Spleen (tissue), 11 donors: Measurements from ENCODE around the gene MERTK. TPM values are rescaled to one million over a fixed set of nuclear protein-coding genes. Genes with fewer than 3 reads are reported as not detected.

ENCODE experiments used
- DNase-seq: peaks from one replicate; pipeline ENCODE4 v3.0.0-alpha.2; 2020
- H3K27ac ChIP-seq, 8 donors: fragments of 200-600 bp; sonication (generic) in 7 of 8; 1 replicate in 4 of 8; 2 replicates in 4 of 8; pipeline versions ENCODE4 v1.5.0 to v1.8.0; 2016 to 2021; ENCODE audit warnings: inconsistent platforms in 4 of 8, mild to moderate bottlenecking in 4 of 8, moderate library complexity in 1 of 8
- H3K27me3 ChIP-seq, 7 donors: fragments of 200-600 bp; sonication (generic) in 6 of 7; replicated peaks in 1 of 7; 1 replicate in 4 of 7; 2 replicates in 3 of 7; pipeline versions ENCODE4 v1.5.0 to v1.8.0; 2016 to 2021; ENCODE audit warnings: inconsistent platforms in 3 of 7, mild to moderate bottlenecking in 1 of 7
- H3K36me3 ChIP-seq, 6 donors: fragments of 200-600 bp; sonication (generic) in 5 of 6; 1 replicate in 4 of 6; 2 replicates in 2 of 6; pipeline versions ENCODE4 v1.5.0 to v1.8.0; 2016 to 2021; ENCODE audit warnings: inconsistent platforms in 2 of 6
- H3K4me1 ChIP-seq, 6 donors: fragments of 200-600 bp; sonication (generic) in 5 of 6; 1 replicate in 3 of 6; 2 replicates in 3 of 6; pipeline versions ENCODE4 v1.5.0 to v1.8.0; 2016 to 2021; ENCODE audit warnings: inconsistent platforms in 3 of 6
- H3K4me3 ChIP-seq, 8 donors: fragments of 200-600 bp; sonication (generic) in 7 of 8; 1 replicate in 4 of 8; 2 replicates in 4 of 8; pipeline versions ENCODE4 v1.5.0 to v1.8.0; 2016 to 2021; ENCODE audit warnings: inconsistent platforms in 4 of 8, mild to moderate bottlenecking in 4 of 8, moderate library complexity in 2 of 8
- H3K9me3 ChIP-seq, 8 donors: fragments of 200-600 bp; sonication (generic) in 7 of 8; 1 replicate in 4 of 8; 2 replicates in 4 of 8; pipeline versions ENCODE4 v1.5.0 to v1.8.0; 2016 to 2021; ENCODE audit warnings: inconsistent platforms in 4 of 8
- POLR2A ChIP-seq, 3 donors: fragments of 450-650 bp; IDR thresholded peaks; one replicate each; pipeline ENCODE4 v1.5.1; 2017; ENCODE audit warnings: antibody characterized with exemption in 3 of 3, mild to moderate bottlenecking in 1 of 3
- POLR2AphosphoS5 ChIP-seq, 3 donors: sonication (generic); formaldehyde crosslinking; IDR thresholded peaks; one replicate each; pipeline ENCODE4 v1.5.1; 2017; ENCODE audit warnings: antibody characterized with exemption in 3 of 3
- WGBS, 5 donors: extraction: QIAGEN DNeasy Blood & Tissue Kit in 3 of 5; methylation state at CpG; one replicate each; pipeline versions ENCODE4 v1.1.5 to v1.1.7; 2013 to 2018; 5-methylcytosine and 5-hydroxymethylcytosine counted together
- intact Hi-C: fragments of 100-400 bp; cut with DNase I; formaldehyde crosslinking; loops from one replicate; pipeline ENCODE4 v1.15.0; 2023; ENCODE audit warnings: low total_unique reads
- polyA plus RNA-seq, 3 donors: library from polyadenylated mRNA; stranded (reverse); fragments of 200-250 nt; gene quantifications; one replicate each; pipeline ENCODE4 v1.2.1, GENCODE V29; 2013
- total RNA-seq, 7 donors: library from RNA; depleted of rRNA in 3 of 7; stranded (reverse); fragments of >200 nt in 3 of 7; fragmentation: NEBNext Ultra II Directional in 4 of 7; extraction: Animal tissue kit (Norgen Biotek cat#: 25700) in 4 of 7; gene quantifications; one replicate each; pipeline versions ENCODE4 v1.1.0 to v1.2.1, GENCODE V29; 2016 to 2021
- TF ChIP-seq, protein P1 (sequence below), 11 experiments: fragments of 200-600 bp in 7 of 11; fragments of 450-650 bp in 4 of 11; sonication (generic) in 4 of 11; IDR thresholded peaks in 8 of 11; conservative IDR thresholded peaks in 3 of 11; 1 replicate in 7 of 11; 2 replicates in 4 of 11; pipeline versions ENCODE4 v1.4.0 to v1.8.0; 2016 to 2021; ENCODE audit warnings: antibody characterized with exemption in 11 of 11, inconsistent platforms in 4 of 11, mild to moderate bottlenecking in 1 of 11
- donor health status: healthy with polysubstance abuse.
- donor health status: DM: no; HTN: no; CAD: no; lungs with moderate emphysema.
- donor health status: DM: no; HTN: no; CAD: no.
- donor health status: Bipolar disorder and iron deficiency.
- donor health status: healthy.
- donor health status: DM: no; HTN: no; CAD: no.
- donor health status: DM: yes; HTN: yes; CAD: no.

Gene MERTK
- total and polyA plus RNA-seq, 10 donors: 6.9 to 127 (median 49.7) TPM

DNA sequence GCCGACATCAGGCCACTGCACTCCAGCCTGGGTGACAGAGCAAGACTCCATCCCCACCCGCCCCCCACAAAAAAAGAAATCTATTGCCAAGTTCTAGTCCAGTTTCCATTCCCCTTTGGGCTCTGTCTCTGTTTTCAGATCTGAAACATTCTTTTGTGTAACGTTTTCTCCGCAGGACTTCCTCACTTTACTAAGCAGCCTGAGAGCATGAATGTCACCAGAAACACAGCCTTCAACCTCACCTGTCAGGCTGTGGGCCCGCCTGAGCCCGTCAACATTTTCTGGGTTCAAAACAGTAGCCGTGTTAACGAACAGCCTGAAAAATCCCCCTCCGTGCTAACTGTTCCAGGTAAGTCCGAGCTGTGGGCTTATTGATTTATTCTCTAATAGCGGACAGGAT lies 48.8 kb downstream of the MERTK start:
- Histone ChIP-seq H3K4me1 (peaks cover 0 to 18% (median 0%) of the 10 kb centered on the region in 6 donors), H3K4me3 (no peak overlapping the region), H3K36me3 (peaks cover 0 to 44% (median 0%) of the 10 kb centered on the region in 6 donors), H3K27me3 (no peaks in the 10 kb centered on the region), H3K9me3 (no peaks in the 10 kb centered on the region), H3K27ac (peak overlapping the region in 4 of 8 donors; percentile 17 to 47 (median 26))
- intact Hi-C loops: no loop called here
- 89 to 96% (median 94%) methylated on average over 11 of the region's 11 CpGs for WGBS, 5 donors
- no peak for DNase-seq
- TF ChIP-seq, protein P1, sequence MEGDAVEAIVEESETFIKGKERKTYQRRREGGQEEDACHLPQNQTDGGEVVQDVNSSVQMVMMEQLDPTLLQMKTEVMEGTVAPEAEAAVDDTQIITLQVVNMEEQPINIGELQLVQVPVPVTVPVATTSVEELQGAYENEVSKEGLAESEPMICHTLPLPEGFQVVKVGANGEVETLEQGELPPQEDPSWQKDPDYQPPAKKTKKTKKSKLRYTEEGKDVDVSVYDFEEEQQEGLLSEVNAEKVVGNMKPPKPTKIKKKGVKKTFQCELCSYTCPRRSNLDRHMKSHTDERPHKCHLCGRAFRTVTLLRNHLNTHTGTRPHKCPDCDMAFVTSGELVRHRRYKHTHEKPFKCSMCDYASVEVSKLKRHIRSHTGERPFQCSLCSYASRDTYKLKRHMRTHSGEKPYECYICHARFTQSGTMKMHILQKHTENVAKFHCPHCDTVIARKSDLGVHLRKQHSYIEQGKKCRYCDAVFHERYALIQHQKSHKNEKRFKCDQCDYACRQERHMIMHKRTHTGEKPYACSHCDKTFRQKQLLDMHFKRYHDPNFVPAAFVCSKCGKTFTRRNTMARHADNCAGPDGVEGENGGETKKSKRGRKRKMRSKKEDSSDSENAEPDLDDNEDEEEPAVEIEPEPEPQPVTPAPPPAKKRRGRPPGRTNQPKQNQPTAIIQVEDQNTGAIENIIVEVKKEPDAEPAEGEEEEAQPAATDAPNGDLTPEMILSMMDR (IDR thresholded peaks at IDR 0.05 in 8 of 11, conservative IDR thresholded peaks at IDR 0.05 in 3 of 11): no peak

DNA sequence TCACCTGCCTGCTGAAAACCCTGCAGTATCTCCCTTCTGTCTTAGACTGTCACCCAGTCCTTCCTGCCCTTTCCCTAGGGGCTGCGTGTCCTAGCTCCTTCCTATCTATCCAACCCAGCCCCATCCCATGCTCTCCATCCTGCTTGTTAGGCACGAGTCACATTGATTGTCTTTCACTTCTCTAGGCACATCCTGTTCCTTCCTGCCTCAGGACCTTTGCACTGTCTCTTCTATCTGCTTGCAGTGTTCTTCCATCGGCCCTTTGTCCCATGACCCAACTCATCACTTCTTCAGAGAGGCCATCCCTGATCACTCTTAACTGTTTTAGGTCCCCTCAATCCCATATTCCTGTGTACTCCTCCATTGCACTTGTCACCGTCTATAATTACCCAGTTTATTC lies 50.4 kb downstream of the MERTK start:
- peaks cover 0 to 47% (median 0%) of the 10 kb centered on the region in 6 donors for H3K36me3 ChIP-seq
- DNase-seq: no peak
- 79 to 91% (median 87%) methylated on average over 4 of the region's 4 CpGs for WGBS, 5 donors
- H3K9me3 ChIP-seq: no peaks in the 10 kb centered on the region
- H3K4me1 ChIP-seq: peaks cover 0 to 18% (median 0%) of the 10 kb centered on the region in 6 donors
- H3K27me3 ChIP-seq: no peaks in the 10 kb centered on the region
- TF ChIP-seq, protein P1 (IDR thresholded peaks at IDR 0.05 in 8 of 11, conservative IDR thresholded peaks at IDR 0.05 in 3 of 11): no peak
- TF ChIP-seq POLR2AphosphoS5 (IDR thresholded peaks at IDR 0.05) (peak in 1 of 3 donors; percentile 9), POLR2A (IDR thresholded peaks at IDR 0.05) (no peak)
- no peak overlapping the region for H3K4me3 ChIP-seq
- intact Hi-C loops: no loop called here
- H3K27ac ChIP-seq: peak overlapping the region in 1 of 8 donors; percentile 6

DNA sequence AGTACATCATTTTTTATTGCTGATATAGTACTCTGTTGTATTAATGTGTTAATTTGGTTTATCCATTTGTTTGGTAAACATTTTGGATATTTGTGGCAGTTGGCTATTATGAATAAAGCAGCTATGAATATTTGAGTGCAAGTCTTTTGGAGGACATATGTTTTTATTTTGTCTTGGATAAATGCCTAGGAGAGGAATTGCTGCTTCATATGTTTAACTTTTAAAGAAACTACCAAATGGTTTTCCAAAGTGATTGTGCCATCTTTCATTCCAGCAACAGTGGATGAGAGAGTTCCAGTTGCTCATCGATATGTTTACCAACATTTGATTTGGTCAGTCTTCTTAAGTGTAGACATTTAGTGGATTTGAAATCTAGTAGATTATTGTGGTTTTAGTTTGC lies 51.8 kb downstream of the MERTK start:
- intact Hi-C loops: no loop called here
- TF ChIP-seq, protein P1 (IDR thresholded peaks at IDR 0.05 in 8 of 11, conservative IDR thresholded peaks at IDR 0.05 in 3 of 11): no peak
- TF ChIP-seq POLR2AphosphoS5 (IDR thresholded peaks at IDR 0.05): no peak
- no peak for TF ChIP-seq POLR2A (IDR thresholded peaks at IDR 0.05)
- no peak for DNase-seq
- WGBS, 5 donors: 91 to 100% (median 95%) methylated on average over 1 of the region's 1 CpG
- Histone ChIP-seq H3K36me3 (peaks cover 0 to 50% (median 0%) of the 10 kb centered on the region in 6 donors), H3K27ac (no peak overlapping the region), H3K4me1 (peaks cover 0 to 29% (median 6%) of the 10 kb centered on the region in 6 donors), H3K4me3 (no peak overlapping the region), H3K9me3 (no peaks in the 10 kb centered on the region), H3K27me3 (no peaks in the 10 kb centered on the region)

DNA sequence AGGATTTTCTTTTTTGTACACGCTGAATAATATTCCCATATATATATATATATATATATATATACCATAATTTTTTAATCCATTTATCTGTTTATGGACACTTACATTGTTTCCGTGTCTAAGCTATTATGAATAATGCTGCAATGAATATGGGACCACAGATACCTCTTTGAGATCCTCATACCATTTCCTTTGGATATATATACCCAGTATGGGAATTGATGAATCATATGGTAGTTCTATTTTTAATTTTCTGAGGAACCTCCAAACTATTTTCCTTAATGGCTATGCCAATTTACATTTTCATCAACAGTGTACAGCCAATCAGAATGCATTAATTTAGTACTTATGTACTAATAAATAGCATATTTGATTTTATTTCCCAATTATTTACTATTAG lies 53.1 kb downstream of the MERTK start:
- H3K9me3 ChIP-seq: no peaks in the 10 kb centered on the region
- WGBS, 5 donors: 90 to 99% (median 95%) methylated on average over 2 of the region's 2 CpGs
- H3K27me3 ChIP-seq: no peaks in the 10 kb centered on the region
- intact Hi-C loops: no loop called here
- H3K27ac ChIP-seq: no peak overlapping the region
- H3K4me3 ChIP-seq: no peak overlapping the region
- H3K4me1 ChIP-seq: peaks cover 0 to 20% (median 7%) of the 10 kb centered on the region in 6 donors
- H3K36me3 ChIP-seq: peaks cover 0 to 38% (median 0%) of the 10 kb centered on the region in 6 donors
- no peak for DNase-seq
- TF ChIP-seq, protein P1 (IDR thresholded peaks at IDR 0.05 in 8 of 11, conservative IDR thresholded peaks at IDR 0.05 in 3 of 11): no peak
- TF ChIP-seq POLR2AphosphoS5 (IDR thresholded peaks at IDR 0.05): no peak
- TF ChIP-seq POLR2A (IDR thresholded peaks at IDR 0.05): no peak
